Astrocyte of the cerebellum (primary cell): Measurements from ENCODE around the gene HMCN2.
A peak's percentile ranks its signal among the peaks of the same experiment; 100 is the strongest.
"Not testable (repeated sequence)": the region's sequence is repeated elsewhere in the genome, so short reads cannot be mapped to it uniquely, and the experiment has no call there.

Experiments
- DNase-seq: peaks from one replicate; pipeline ENCODE4 v3.0.0-alpha.2; 2011; ENCODE audit warnings: low read depth
- H3K4me3 ChIP-seq: 2 replicates; pipeline ENCODE4 v1.5.1; 2011; ENCODE audit warnings: mild to moderate bottlenecking, low read depth, low read length, moderate library complexity
- in situ Hi-C: cut with HindIII; loops from 2 replicates; pipeline ENCODE4 v1.10.0; 2017; ENCODE audit warnings: low sequenced_read_pairs
- TF ChIP-seq, protein P1 (sequence below): IDR thresholded peaks from 2 replicates; pipeline ENCODE4 v1.5.1; 2012; ENCODE audit warnings: low read length, low read depth, moderate library complexity, mild to moderate bottlenecking; ENCODE audit errors: missing control alignments

The HMCN2 gene

DNA sequence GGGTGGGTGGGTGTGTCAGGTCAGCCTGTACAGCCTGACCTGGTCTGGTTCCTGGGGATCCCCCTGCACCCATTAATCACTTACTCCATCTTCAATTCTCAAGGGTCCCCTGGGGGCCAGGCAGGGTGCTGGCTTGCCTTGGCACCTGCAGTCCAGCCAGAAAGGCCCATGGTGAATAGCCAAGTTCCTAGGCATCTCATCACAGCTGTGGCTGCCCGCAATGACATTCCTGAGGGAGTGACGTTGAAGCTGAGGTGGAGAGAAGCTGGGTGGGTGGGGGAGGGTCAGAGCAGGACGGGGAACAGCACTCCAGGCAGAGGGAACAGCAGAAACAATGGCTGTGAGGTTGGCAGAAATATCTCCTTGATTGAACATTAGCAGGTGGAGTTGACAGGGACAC, 10.6 kb downstream of the HMCN2 start:
- TF ChIP-seq, protein P1, sequence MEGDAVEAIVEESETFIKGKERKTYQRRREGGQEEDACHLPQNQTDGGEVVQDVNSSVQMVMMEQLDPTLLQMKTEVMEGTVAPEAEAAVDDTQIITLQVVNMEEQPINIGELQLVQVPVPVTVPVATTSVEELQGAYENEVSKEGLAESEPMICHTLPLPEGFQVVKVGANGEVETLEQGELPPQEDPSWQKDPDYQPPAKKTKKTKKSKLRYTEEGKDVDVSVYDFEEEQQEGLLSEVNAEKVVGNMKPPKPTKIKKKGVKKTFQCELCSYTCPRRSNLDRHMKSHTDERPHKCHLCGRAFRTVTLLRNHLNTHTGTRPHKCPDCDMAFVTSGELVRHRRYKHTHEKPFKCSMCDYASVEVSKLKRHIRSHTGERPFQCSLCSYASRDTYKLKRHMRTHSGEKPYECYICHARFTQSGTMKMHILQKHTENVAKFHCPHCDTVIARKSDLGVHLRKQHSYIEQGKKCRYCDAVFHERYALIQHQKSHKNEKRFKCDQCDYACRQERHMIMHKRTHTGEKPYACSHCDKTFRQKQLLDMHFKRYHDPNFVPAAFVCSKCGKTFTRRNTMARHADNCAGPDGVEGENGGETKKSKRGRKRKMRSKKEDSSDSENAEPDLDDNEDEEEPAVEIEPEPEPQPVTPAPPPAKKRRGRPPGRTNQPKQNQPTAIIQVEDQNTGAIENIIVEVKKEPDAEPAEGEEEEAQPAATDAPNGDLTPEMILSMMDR = no peak
- peak; percentile 60 for DNase-seq
- H3K4me3 ChIP-seq = no peak overlapping the region
- in situ Hi-C loops = no loop called here

DNA sequence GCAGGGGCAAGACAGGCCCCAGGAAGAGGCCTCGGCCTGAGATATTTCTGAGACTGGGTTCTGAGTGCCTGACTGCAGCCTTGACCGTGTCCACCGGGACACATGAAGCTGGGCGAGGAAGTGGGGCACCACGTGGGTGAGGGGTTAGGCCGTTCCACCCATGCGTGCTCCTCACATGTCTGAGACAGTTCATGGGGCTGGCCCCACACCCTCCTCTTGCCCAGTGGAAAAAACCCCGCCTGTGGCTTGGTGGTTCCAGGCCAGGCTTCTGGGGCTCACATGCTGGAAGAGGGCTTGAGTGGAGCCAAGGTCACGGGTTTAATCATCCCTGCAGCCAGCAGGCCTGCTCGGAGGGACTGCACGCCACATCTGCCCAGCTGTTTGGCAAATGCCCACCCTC, 11.4 kb downstream of the HMCN2 start:
- DNase-seq = no peak
- in situ Hi-C loops = no loop called here
- TF ChIP-seq, protein P1 = no peak
- no peak overlapping the region for H3K4me3 ChIP-seq

DNA sequence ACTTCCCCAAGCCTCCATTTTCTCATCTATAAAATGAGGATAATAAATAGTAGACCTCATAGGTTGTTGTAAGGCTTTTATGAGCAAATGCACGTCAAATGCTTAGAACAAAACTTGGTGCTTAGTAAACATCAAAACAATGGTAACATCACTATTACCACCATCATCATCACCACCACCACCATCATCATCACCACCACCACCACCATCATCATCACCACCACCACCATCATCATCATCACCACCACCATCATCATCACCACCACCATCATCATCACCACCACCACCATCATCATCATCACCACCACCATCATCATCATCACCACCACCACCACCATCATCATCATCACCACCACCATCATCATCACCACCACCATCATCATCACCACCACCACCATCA, 12.0 kb downstream of the HMCN2 start:
- in situ Hi-C loops, DNase-seq, H3K4me3 ChIP-seq: not testable (repeated sequence)

DNA sequence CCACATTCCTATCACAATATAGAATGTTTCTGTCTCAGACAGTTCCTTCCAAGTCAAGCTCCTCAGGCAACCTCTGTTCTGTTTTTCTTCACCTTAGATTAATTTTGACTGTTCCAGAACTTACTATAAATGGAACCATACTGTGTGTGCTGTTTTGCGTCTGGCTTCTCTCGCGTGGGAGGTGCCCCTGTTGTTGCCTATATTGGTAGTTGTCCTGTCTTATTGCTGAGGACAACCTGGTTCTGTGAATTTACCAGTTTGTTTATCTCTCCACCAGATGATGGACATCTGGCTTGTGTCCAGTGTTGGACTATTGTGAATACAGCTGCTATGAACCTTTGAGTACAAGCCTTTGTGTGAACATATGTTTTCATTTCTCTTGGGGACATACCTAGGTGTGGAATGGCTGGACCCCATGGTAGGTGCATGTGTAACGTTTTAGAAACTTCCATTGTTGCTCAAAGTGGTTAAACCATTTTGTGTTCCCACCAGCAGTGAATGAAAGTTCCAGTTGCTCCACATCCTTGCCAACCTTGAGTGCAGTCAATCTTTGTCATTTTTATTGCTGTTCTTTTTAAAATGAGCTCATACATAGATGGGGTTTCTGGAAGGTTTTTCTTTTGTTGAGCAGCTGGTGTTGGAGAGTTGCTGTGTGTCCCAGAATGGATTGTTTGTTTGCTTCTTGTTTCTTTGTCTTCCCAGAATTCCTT, 18.1 kb downstream of the HMCN2 start:
- no peak overlapping the region for H3K4me3 ChIP-seq
- DNase-seq = no peak
- TF ChIP-seq, protein P1 = no peak
- in situ Hi-C loops = no loop called here

DNA sequence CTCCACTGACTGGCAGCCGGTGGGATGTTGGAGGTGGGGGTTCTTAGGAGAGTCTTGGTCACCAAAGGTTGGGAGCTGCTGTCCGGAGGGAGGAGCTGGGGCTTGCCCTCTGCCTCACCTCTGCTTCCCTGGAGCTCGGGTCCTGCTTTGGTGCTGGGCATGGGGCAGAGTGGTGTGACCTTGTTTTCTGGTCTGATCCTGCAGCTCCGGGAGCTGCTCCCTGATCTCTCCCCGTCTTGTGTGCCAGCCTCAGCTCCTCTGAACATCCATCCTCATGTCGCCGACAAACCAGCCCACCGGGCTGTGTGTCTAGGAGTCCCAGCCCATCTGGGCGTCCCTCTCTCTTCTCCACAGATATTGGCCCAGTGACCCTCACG, 18.7 kb downstream of the HMCN2 start:
- TF ChIP-seq, protein P1 = no peak
- no peak overlapping the region for H3K4me3 ChIP-seq
- in situ Hi-C loops = no loop called here
- no peak for DNase-seq

DNA sequence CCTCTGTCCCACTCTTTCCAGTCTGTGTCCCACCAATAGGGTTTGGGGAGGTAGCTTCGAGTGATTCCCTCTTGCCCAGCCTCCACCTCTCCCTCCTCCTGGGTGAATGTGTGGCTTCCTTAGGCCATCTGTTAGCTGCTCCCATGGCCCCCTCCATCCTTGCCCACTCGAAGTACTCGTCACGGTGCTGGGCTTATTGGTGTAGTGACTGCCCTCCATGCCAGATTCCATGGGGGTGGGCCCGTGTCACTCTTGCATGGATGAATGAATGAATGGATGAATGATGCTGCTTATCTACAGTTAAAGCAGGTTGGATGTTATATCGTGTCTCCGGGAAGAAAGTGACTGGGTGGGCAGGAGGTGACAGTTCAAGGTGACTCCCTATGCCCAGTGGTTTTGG, 19.1 kb downstream of the HMCN2 start:
- TF ChIP-seq, protein P1 = no peak
- DNase-seq = no peak
- no peak overlapping the region for H3K4me3 ChIP-seq
- in situ Hi-C loops = no loop called here

DNA sequence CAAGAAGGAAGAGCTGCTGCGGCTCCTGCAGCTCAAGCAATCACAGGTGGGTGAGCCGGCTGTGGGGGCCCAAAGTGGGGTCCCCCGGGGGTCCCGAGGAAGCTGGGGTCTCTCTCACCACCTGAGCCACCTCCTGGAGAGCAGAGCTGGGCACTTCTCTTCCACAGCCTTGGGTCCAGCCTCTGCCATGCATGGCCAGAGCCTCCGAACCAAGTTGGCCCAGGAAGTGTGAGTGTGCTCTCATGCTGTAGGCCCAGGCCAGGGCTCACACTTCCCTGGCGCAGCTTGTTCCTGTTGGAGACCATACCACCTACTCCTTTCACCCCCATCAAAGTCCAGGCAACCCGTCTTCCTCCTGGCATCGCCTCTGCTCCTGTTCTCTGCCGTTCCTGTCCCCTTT, 19.7 kb downstream of the HMCN2 start:
- DNase-seq = no peak
- H3K4me3 ChIP-seq = no peak overlapping the region
- in situ Hi-C loops = no loop called here
- TF ChIP-seq, protein P1 = no peak
